ENCODE measurements around the gene PHACTR3.

The PHACTR3 gene

GRCh38 chr20:59693587-59693986, 89.2 kb downstream of the PHACTR3 start:
- no peak for TF ChIP-seq CTCF (IDR thresholded peaks at IDR 0.05)
- Histone ChIP-seq H3K27ac (no peak overlapping the region), H2AFZ (no peak overlapping the region), H3K9ac (no peak overlapping the region), H3K4me3 (ENCODE audit: low read depth, low read length) (no peak overlapping the region), H3K36me3 (ENCODE audit: control insufficient read depth, insufficient read depth, low read length) (no peaks in the 10 kb centered on the region), H3K4me2 (ENCODE audit: low read length) (no peak overlapping the region), H3K27me3 (ENCODE audit: control insufficient read depth, insufficient read depth, low read length) (no peaks in the 10 kb centered on the region), H3K9me3 (ENCODE audit: control insufficient read depth, low read length) (no peaks in the 10 kb centered on the region), H3K79me2 (no peaks in the 10 kb centered on the region), H3K4me1 (no peaks in the 10 kb centered on the region)

- no peak overlapping the region for H3K9ac ChIP-seq
These were observed 92.1 kb downstream of the PHACTR3 start for GRCh38 chr20:59696476-59696875.

GRCh38 chr20:59697068-59697467, 92.7 kb downstream of the PHACTR3 start:
- Histone ChIP-seq H3K27me3 (ENCODE audit: control insufficient read depth, insufficient read depth, low read length) (no peaks in the 10 kb centered on the region), H3K4me2 (ENCODE audit: low read length) (no peak overlapping the region), H3K4me1 (no peaks in the 10 kb centered on the region), H3K27ac (no peak overlapping the region), H3K9me3 (ENCODE audit: control insufficient read depth, low read length) (no peaks in the 10 kb centered on the region), H2AFZ (no peak overlapping the region), H3K79me2 (no peaks in the 10 kb centered on the region), H3K36me3 (ENCODE audit: control insufficient read depth, insufficient read depth, low read length) (no peaks in the 10 kb centered on the region), H3K9ac (no peak overlapping the region), H3K4me3 (ENCODE audit: low read depth, low read length) (no peak overlapping the region)
- TF ChIP-seq CTCF (IDR thresholded peaks at IDR 0.05), result no peak

More at GRCh38 chr20:59696476-59696875, 92.1 kb downstream of the PHACTR3 start:
- Histone ChIP-seq H3K27me3 (ENCODE audit: control insufficient read depth, insufficient read depth, low read length) (no peaks in the 10 kb centered on the region), H3K4me3 (ENCODE audit: low read depth, low read length) (no peak overlapping the region), H3K9me3 (ENCODE audit: control insufficient read depth, low read length) (no peaks in the 10 kb centered on the region), H2AFZ (no peak overlapping the region), H3K36me3 (ENCODE audit: control insufficient read depth, insufficient read depth, low read length) (no peaks in the 10 kb centered on the region), H3K79me2 (no peaks in the 10 kb centered on the region), H3K4me1 (no peaks in the 10 kb centered on the region), H3K4me2 (ENCODE audit: low read length) (no peak overlapping the region), H3K27ac (no peak overlapping the region)
- no peak for TF ChIP-seq CTCF (IDR thresholded peaks at IDR 0.05)

GRCh38 chr20:59698598-59698997, 94.3 kb downstream of the PHACTR3 start:
- no peak for TF ChIP-seq CTCF (IDR thresholded peaks at IDR 0.05)

GRCh38 chr20:59701236-59701635, 96.9 kb downstream of the PHACTR3 start:
- Histone ChIP-seq H3K27me3 (ENCODE audit: control insufficient read depth, insufficient read depth, low read length) (no peaks in the 10 kb centered on the region), H3K9ac (no peak overlapping the region), H3K4me1 (no peaks in the 10 kb centered on the region), H3K4me2 (ENCODE audit: low read length) (no peak overlapping the region), H3K27ac (no peak overlapping the region), H3K36me3 (ENCODE audit: control insufficient read depth, insufficient read depth, low read length) (no peaks in the 10 kb centered on the region), H3K9me3 (ENCODE audit: control insufficient read depth, low read length) (no peaks in the 10 kb centered on the region), H3K4me3 (ENCODE audit: low read depth, low read length) (no peak overlapping the region), H2AFZ (no peak overlapping the region), H3K79me2 (no peaks in the 10 kb centered on the region)
- no peak for TF ChIP-seq CTCF (IDR thresholded peaks at IDR 0.05)

More at GRCh38 chr20:59698598-59698997, 94.3 kb downstream of the PHACTR3 start:
- Histone ChIP-seq H3K4me2 (ENCODE audit: low read length) (no peak overlapping the region), H3K9me3 (ENCODE audit: control insufficient read depth, low read length) (no peaks in the 10 kb centered on the region), H3K9ac (no peak overlapping the region), H3K36me3 (ENCODE audit: control insufficient read depth, insufficient read depth, low read length) (no peaks in the 10 kb centered on the region), H2AFZ (no peak overlapping the region), H3K27ac (no peak overlapping the region), H3K79me2 (no peaks in the 10 kb centered on the region), H3K27me3 (ENCODE audit: control insufficient read depth, insufficient read depth, low read length) (no peaks in the 10 kb centered on the region), H3K4me1 (no peaks in the 10 kb centered on the region), H3K4me3 (ENCODE audit: low read depth, low read length) (no peak overlapping the region)

Data from parathyroid adenoma (tissue), 2 donors.